ENCODE results near the gene TNNI3K. TPM values are rescaled to one million over a fixed set of nuclear protein-coding genes. Genes with fewer than 3 reads are reported as not detected.

TNNI3K gene
- total RNA-seq, 1 experiment from 2014 or later: not detected

DNA sequence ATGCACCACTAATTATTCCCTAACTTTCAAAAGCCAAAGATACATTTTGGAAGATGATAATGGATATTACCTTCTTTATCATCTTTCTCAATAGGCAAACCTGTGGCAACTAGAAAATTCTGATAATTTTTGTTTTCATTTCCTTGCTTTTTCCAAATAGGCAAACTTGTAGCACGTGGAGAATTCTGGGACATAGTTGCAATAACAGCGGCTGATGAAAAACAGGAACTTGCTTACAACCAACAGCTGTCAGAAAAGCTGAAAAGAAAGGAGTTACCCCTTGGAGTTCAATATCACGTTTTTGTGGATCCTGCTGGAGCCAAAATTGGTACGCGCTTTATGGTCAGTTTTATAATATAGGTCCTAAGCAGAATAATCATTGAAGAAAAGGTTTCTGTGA lies 35.7 kb upstream of the TNNI3K start:
- no peak overlapping the region for H2BK5ac ChIP-seq (ENCODE audit: insufficient read length, low read length)
- H2AFZ ChIP-seq (ENCODE audit: low read length): no peak overlapping the region
- Mint-ChIP-seq H3K4me1 (peaks cover 2 to 12% of the 10 kb centered on the region in 2 experiments; a peak in 3 of 4 replicates), H3K27me3 (ENCODE audit: low read depth) (peaks cover 2% of the 10 kb centered on the region), H3K36me3 (ENCODE audit: insufficient read depth in 1 of 3, low read depth in 3 of 3) (no peaks in the 10 kb centered on the region), H3K4me3 (no peak overlapping the region), H3K27ac (no peak overlapping the region), H3K9me3 (0 out of 5 replicates have a peak, but pooled peaks cover 0 to 1% of the 10 kb centered on the region in 2 experiments)
- no peak overlapping the region for H3K4me2 ChIP-seq (ENCODE audit: insufficient read depth, insufficient read length, low read length)
- no peak overlapping the region for H2BK15ac ChIP-seq (ENCODE audit: low read depth, low read length)
- H3K79me1 ChIP-seq (ENCODE audit: insufficient read depth, low read depth, low read length, poor library complexity, severe bottlenecking): no peaks in the 10 kb centered on the region
- H3K27ac ChIP-seq (ENCODE audit: insufficient read length, low read depth, low read length): no peak overlapping the region
- no peaks in the 10 kb centered on the region for H3K4me1 ChIP-seq (ENCODE audit: insufficient read depth, low read length)
- H3K56ac ChIP-seq (ENCODE audit: insufficient read length, low read depth, low read length): no peak overlapping the region
- peaks cover 5% of the 10 kb centered on the region for H3K23me2 ChIP-seq (ENCODE audit: insufficient read length, low read depth, low read length, poor library complexity, severe bottlenecking)
- no peak overlapping the region for H3K4ac ChIP-seq (ENCODE audit: low read depth, low read length)
- no peak overlapping the region for H2AK5ac ChIP-seq (ENCODE audit: insufficient read length, low read length)
- no CpG with 5 or more reads among the region's 5 CpGs for WGBS (ENCODE audit: extremely low coverage, insufficient read length, low lambda C conversion rate)
- H4K8ac ChIP-seq (replicated peaks; ENCODE audit: insufficient read length, low read depth, low read length): no peak overlapping the region
- no peak overlapping the region for H3K14ac ChIP-seq (ENCODE audit: insufficient read depth, low read length)
- H3K27me3 ChIP-seq (ENCODE audit: insufficient read depth, low read length): no peaks in the 10 kb centered on the region
- H2BK20ac ChIP-seq (ENCODE audit: low read depth, low read length, poor library complexity, severe bottlenecking): no peak overlapping the region
- no peak for DNase-seq
- H4K20me1 ChIP-seq (ENCODE audit: control insufficient read depth, insufficient read depth, insufficient read length): no peaks in the 10 kb centered on the region
- no peak overlapping the region for H3K9ac ChIP-seq (ENCODE audit: extremely low read depth, insufficient read length, low read length)
- no peak overlapping the region for H2BK120ac ChIP-seq (ENCODE audit: low read depth, low read length, poor library complexity, severe bottlenecking)
- no peak for TF ChIP-seq CTCF (conservative IDR thresholded peaks at IDR 0.05)
- no peak overlapping the region for H3K23ac ChIP-seq (ENCODE audit: insufficient read length, low read depth, low read length)
- no peak overlapping the region for H3T11ph ChIP-seq (ENCODE audit: low read length)
- no peak overlapping the region for H4K91ac ChIP-seq (ENCODE audit: insufficient read length, low read depth, low read length)
- H3K9me3 ChIP-seq (ENCODE audit: control insufficient read depth, low read depth, low read length): no peaks in the 10 kb centered on the region
- no peak overlapping the region for H2BK12ac ChIP-seq (ENCODE audit: insufficient read length, low read depth, low read length)
- no peaks in the 10 kb centered on the region for H3K79me2 ChIP-seq (ENCODE audit: insufficient read depth, low read length)
- H3K18ac ChIP-seq (ENCODE audit: insufficient read length, low read depth, low read length): no peak overlapping the region
- H4K5ac ChIP-seq (ENCODE audit: insufficient read length, low read depth, low read length): no peak overlapping the region
